K562 (cell line): ENCODE data around the gene ASB15. TPM values are rescaled to one million over a fixed set of nuclear protein-coding genes. Genes with fewer than 3 reads are reported as not detected.

Experiments
- ATAC-seq: fragments of 200-7000 bp; cut with Tn5 transposase; 3 replicates; pipeline ENCODE4 v1.9.1; 2020; ENCODE audit warnings: moderate library complexity
- BruUV-seq: library from RNA; stranded (reverse); fragments of 400-500 nt; replicated peaks from 2 replicates; lab custom pipeline; 2021; lab: Mats Ljungman, UMichigan
- CTCF ChIA-PET: fragments of 300-600 bp; formaldehyde crosslinking; extraction: SDS; loops from one replicate; lab custom pipeline; 2021; ENCODE audit warnings: low intra/inter-chr PET ratio; lab: Yijun Ruan, JAX
- POLR2A ChIA-PET: fragments of 300-600, 350-650 bp; sonication (Branson Sonifier 250); formaldehyde crosslinking; extraction: SDS; loops from one replicate; lab custom pipeline; 2021; ENCODE audit warnings: antibody characterized with exemption, inconsistent platforms; lab: Yijun Ruan, JAX
- DNase-seq, 4 experiments: peaks; one replicate each; pipeline versions ENCODE4 v3.0.0 to v3.0.0-alpha.2; 2011 to 2018; ENCODE audit warnings: low spot score in 3 of 4, mixed read lengths in 3 of 4; ENCODE audit errors: extremely low read depth in 1 of 4
- FAIRE-seq: peaks from 2 replicates; lab custom pipeline; 2011; peaks lifted over from hg19 to GRCh38; lab: Jason Lieb, UNC
- H2AFZ ChIP-seq: 2 replicates; pipeline ENCODE4 v1.6.0; 2011; ENCODE audit warnings: low read depth, low read length, control low read depth, inconsistent platforms
- H3K27ac ChIP-seq: fragments of 200-600 bp; 3 replicates; pipeline ENCODE4 v1.8.0; 2011; ENCODE audit warnings: low read depth, mild to moderate bottlenecking, control low read depth, inconsistent platforms, low read length, moderate library complexity, mixed read lengths; ENCODE audit errors: extremely low read depth
- H3K27me3 ChIP-seq, 2 experiments: fragments of 300-600 bp in 1 of 2; 2 replicates in 1 of 2; 3 replicates in 1 of 2; pipeline versions ENCODE4 v1.6.0 to v1.8.0; 2011; ENCODE audit warnings: inconsistent platforms in 2 of 2, low read length in 2 of 2, mild to moderate bottlenecking in 1 of 2, mixed read lengths in 1 of 2, moderate library complexity in 1 of 2; ENCODE audit not compliant: control insufficient read depth in 2 of 2, insufficient read depth in 2 of 2
- H3K36me3 ChIP-seq: fragments of 300-600 bp; 3 replicates; pipeline ENCODE4 v1.8.0; 2011; ENCODE audit warnings: mild to moderate bottlenecking, low read length, inconsistent platforms; ENCODE audit not compliant: control insufficient read depth, insufficient read depth
- H3K4me1 ChIP-seq, 2 experiments: fragments of 200-600 bp in 1 of 2; replicated peaks in 1 of 2; 2 replicates in 1 of 2; 3 replicates in 1 of 2; pipeline versions ENCODE4 v1.5.1 to v1.8.0; 2011; ENCODE audit warnings: inconsistent platforms in 2 of 2, low read length in 2 of 2, mild to moderate bottlenecking in 1 of 2, mixed read lengths in 1 of 2, moderate library complexity in 1 of 2; ENCODE audit not compliant: control insufficient read depth in 2 of 2, insufficient read depth in 2 of 2
- H3K4me2 ChIP-seq: 2 replicates; pipeline ENCODE4 v1.6.1; 2011; ENCODE audit warnings: low read length, control low read depth, inconsistent platforms, mixed read lengths; ENCODE audit not compliant: insufficient read depth
- H3K4me3 ChIP-seq: fragments of 200-600 bp; sonication (generic), shearing (Covaris generic); 2 replicates; pipeline ENCODE4 v1.5.1; 2016; ENCODE audit warnings: control low read depth, inconsistent platforms
- H3K79me2 ChIP-seq: fragments of 200-600 bp; 3 replicates; pipeline ENCODE4 v1.8.0; 2011; ENCODE audit warnings: low read length, inconsistent platforms; ENCODE audit not compliant: control insufficient read depth, insufficient read depth
- H3K9ac ChIP-seq, 2 experiments: 2 replicates each; pipeline versions ENCODE4 v1.6.0 to v1.6.1; 2011; ENCODE audit warnings: low read depth in 2 of 2, low read length in 2 of 2, control low read depth in 1 of 2, inconsistent platforms in 1 of 2, mild to moderate bottlenecking in 1 of 2, mixed read lengths in 1 of 2; ENCODE audit not compliant: insufficient read depth in 1 of 2
- H3K9me1 ChIP-seq: one replicate; pipeline ENCODE4 v1.6.0; 2011; ENCODE audit warnings: inconsistent platforms, mild to moderate bottlenecking, low read length, moderate library complexity; ENCODE audit not compliant: control insufficient read depth, insufficient read depth
- H3K9me3 ChIP-seq: replicated peaks from 2 replicates; pipeline ENCODE4 v1.5.1; 2011; ENCODE audit warnings: low read depth, low read length, inconsistent platforms; ENCODE audit not compliant: control insufficient read depth, insufficient read depth
- H4K20me1 ChIP-seq: replicated peaks from 2 replicates; pipeline ENCODE4 v1.6.1; 2011; ENCODE audit warnings: low read length, inconsistent platforms, mixed read lengths; ENCODE audit not compliant: control insufficient read depth, insufficient read depth
- BRD9 ChIP-seq: fragments of 450-650 bp; IDR thresholded peaks from 2 replicates; pipeline ENCODE4 v1.6.1; 2018; ENCODE audit warnings: low read depth; ENCODE audit not compliant: partially characterized antibody
- CAMTA2 ChIP-seq: fragments of 250-450 bp; sonication (Bioruptor Pico); conservative IDR thresholded peaks from 2 replicates; pipeline ENCODE4 v1.5.1; 2022
- CBFA2T3 ChIP-seq: fragments of 450-650 bp; IDR thresholded peaks from 2 replicates; pipeline ENCODE4 v1.6.1; 2017
- CBX8 ChIP-seq: fragments of 200-600 bp; sonication (generic); IDR thresholded peaks from 2 replicates; pipeline ENCODE4 v1.6.1; 2012; ENCODE audit warnings: borderline replicate concordance, mixed run types, low read depth, mild to moderate bottlenecking, moderate library complexity, mixed read lengths, low read length, control low read depth, inconsistent platforms; ENCODE audit not compliant: poor library complexity, severe bottlenecking; ENCODE audit errors: extremely low read depth
- CLOCK ChIP-seq: fragments of 250-450 bp; sonication (Bioruptor Pico); IDR thresholded peaks from 2 replicates; pipeline ENCODE4 v1.4.0; 2020; ENCODE audit warnings: mild to moderate bottlenecking, moderate library complexity, borderline replicate concordance
- ETV1 ChIP-seq: fragments of 450-650 bp; conservative IDR thresholded peaks from 2 replicates; pipeline ENCODE4 v1.6.1; 2016; ENCODE audit warnings: missing genetic modification characterization, control low read depth, low read depth, missing compliant biosample characterization
- HMBOX1 ChIP-seq: sonication (generic); IDR thresholded peaks from 2 replicates; pipeline ENCODE4 v1.6.1; 2016
- MIER1 ChIP-seq: fragments of 450-650 bp; IDR thresholded peaks from 2 replicates; pipeline ENCODE4 v1.6.1; 2016; ENCODE audit warnings: antibody characterized with exemption, mild to moderate bottlenecking, low read depth
- NR2C1 ChIP-seq, 2 experiments: fragments of 450-650 bp; IDR thresholded peaks; 2 replicates each; pipeline ENCODE4 v1.6.1; 2017; ENCODE audit warnings: mild to moderate bottlenecking in 2 of 2, antibody characterized with exemption in 1 of 2, inconsistent platforms in 1 of 2, missing compliant biosample characterization in 1 of 2, missing genetic modification characterization in 1 of 2
- NR2F6 ChIP-seq: fragments of 450-650 bp; formaldehyde crosslinking; IDR thresholded peaks from 2 replicates; pipeline ENCODE4 v1.4.0; 2020; ENCODE audit warnings: mild to moderate bottlenecking
- TAL1 ChIP-seq: fragments of 450-650 bp; IDR thresholded peaks from 2 replicates; pipeline ENCODE4 v1.6.1; 2016; ENCODE audit warnings: mild to moderate bottlenecking
- ZNF224 ChIP-seq: sonication (generic); formaldehyde crosslinking; IDR thresholded peaks from 2 replicates; pipeline ENCODE4 v1.8.0; 2022; ENCODE audit warnings: mild to moderate bottlenecking, missing genetic modification reagents
- ZNF589 ChIP-seq: fragments of 200-800 bp; sonication (Bioruptor generic); IDR thresholded peaks from 2 replicates; pipeline ENCODE4 v1.6.1; 2016; ENCODE audit warnings: low read depth, missing genetic modification characterization, missing compliant biosample characterization
- ZNF766 ChIP-seq: fragments of 200-800 bp; sonication (Bioruptor generic); conservative IDR thresholded peaks from 2 replicates; pipeline ENCODE4 v1.6.1; 2016; ENCODE audit warnings: missing genetic modification characterization, missing compliant biosample characterization
- WGBS: fragments of 100-300 bp; shearing (Covaris generic); methylation state at CpG from one replicate; pipeline ENCODE4 v1.1.6; 2016; ENCODE audit warnings: low coverage, mixed read lengths; ENCODE audit not compliant: insufficient coverage; ENCODE audit errors: missing lambda C conversion rate; 5-methylcytosine and 5-hydroxymethylcytosine counted together
- in situ Hi-C: fragments of 300-500 bp; cut with MboI; formaldehyde crosslinking; loops from 4 replicates; pipeline ENCODE4 v1.15.0; 2018; ENCODE audit warnings: inconsistent platforms, mixed read lengths
- intact Hi-C: fragments of 100-400 bp; cut with micrococcal nuclease; formaldehyde crosslinking; loops from 2 replicates; pipeline ENCODE4 v1.14.2; 2022
- polyA plus RNA-seq, 8 experiments: library from polyadenylated mRNA; depleted of rRNA in 4 of 8; stranded (reverse) in 5 of 8; unstranded in 3 of 8; fragments of >200 nt; fragmentation: Nextera tagmentation in 2 of 8; fragmentation: Illumina TruSeq in 1 of 8; extraction: Ambion mirVana in 2 of 8; extraction: Trizol in 1 of 8; gene quantifications; 2 replicates each; pipeline versions ENCODE4 v1.2.1 to v1.2.3, GENCODE V29; 2011 to 2014; ENCODE audit warnings: inconsistent platforms in 1 of 8, missing spikeins in 1 of 8
- total RNA-seq, 7 experiments: library from RNA; depleted of rRNA in 6 of 7; stranded (reverse); fragments of >200 nt in 6 of 7; fragmentation: Illumina TruSeq in 2 of 7; extraction: Trizol in 2 of 7; gene quantifications; 2 replicates each; pipeline versions ENCODE4 v1.2.1 to v1.2.3, GENCODE V29; 2011 to 2021; ENCODE audit warnings: low replicate concordance in 1 of 7

The ASB15 gene
- total and polyA plus RNA-seq, 9 of the 15 experiments (the other 6 are each of a cell fraction or from before 2014, with no cell fraction given): 0.03 to 0.14 (median 0.04) TPM; not detected in 3

GRCh38 chr7:123599766-123600165 is 1.9 kb upstream of the ASB15 start:
- in situ Hi-C loops: no loop called here
- H3K4me2 ChIP-seq: no peak overlapping the region
- no peak overlapping the region for H3K27ac ChIP-seq
- no peaks in the 10 kb centered on the region for H3K79me2 ChIP-seq
- 20% methylated on average over 2 of the region's 2 CpGs for WGBS
- H3K9ac ChIP-seq: no peak overlapping the region
- no TSS peak for BruUV-seq
- POLR2A ChIA-PET: interaction anchor here (1.0 to 1.2 kb wide), 2 partner anchors 10 to 47 kb away, joined by 3 read pairs; no protein-coding TSS in a partner anchor
- H3K36me3 ChIP-seq: no peaks in the 10 kb centered on the region
- no peak overlapping the region for H3K4me3 ChIP-seq
- no peaks in the 10 kb centered on the region for H3K9me1 ChIP-seq
- no peak for TF ChIP-seq TAL1
- 0 out of 2 replicates have a peak, but pooled peaks have one; percentile 45 for TF ChIP-seq HMBOX1
- TF ChIP-seq ZNF766: 0 out of 2 replicates have a peak, but pooled peaks have one; percentile 28
- TF ChIP-seq ZNF589 (CRISPR knock-in tag): peak; percentile 27; the same call in 1 of the 2 replicates
- TF ChIP-seq ETV1 (tag): 0 out of 2 replicates have a peak, but pooled peaks have one; percentile 20
- no peak for TF ChIP-seq NR2F6 (CRISPR knock-in tag)
- no peak for TF ChIP-seq CBX8
- no peak for TF ChIP-seq BRD9
- TF ChIP-seq CBFA2T3: no peak
- TF ChIP-seq NR2C1 (IDR thresholded peaks at IDR 0.05): no peak
- TF ChIP-seq NR2C1 (tag; IDR thresholded peaks at IDR 0.05): 0 out of 2 replicates have a peak, but pooled peaks have one; percentile 10
- no peak for TF ChIP-seq ZNF224
- no peak for TF ChIP-seq MIER1
- no peak for TF ChIP-seq CAMTA2 (CRISPR knock-in tag)
- TF ChIP-seq CLOCK: no peak
- H3K4me1 ChIP-seq: peaks cover 2 to 4% of the 10 kb centered on the region in 2 experiments; a peak in 4 of 5 replicates
- H3K9me3 ChIP-seq: no peaks in the 10 kb centered on the region
- ATAC-seq (no peak), DNase-seq (no peak), FAIRE-seq (no peak)
- intact Hi-C loops: no loop called here
- no peaks in the 10 kb centered on the region for H3K27me3 ChIP-seq
- H4K20me1 ChIP-seq: no peaks in the 10 kb centered on the region
- CTCF ChIA-PET: no interaction called here
- peak overlapping the region; percentile 25 for H2AFZ ChIP-seq
